CD4-positive, alpha-beta T cell (primary cell): Measurements from ENCODE around the gene TNFSF18. TPM values are rescaled to one million over a fixed set of nuclear protein-coding genes. Genes with fewer than 3 reads are reported as not detected.

ENCODE experiments used
- ATAC-seq: fragments of 200-7000 bp; cut with Tn5 transposase; one replicate; pipeline ENCODE4 v1.10.0; 2022; ENCODE audit warnings: mild to moderate bottlenecking; ENCODE audit not compliant: poor library complexity
- CTCF ChIA-PET: fragments of 350-600 bp; sonication (Branson Sonifier 250); formaldehyde crosslinking; loops from one replicate; lab custom pipeline; 2021; ENCODE audit warnings: antibody characterized with exemption, inconsistent platforms; lab: Charles Lee
- POLR2A ChIA-PET: fragments of 350-600 bp; sonication (Branson Sonifier 250); formaldehyde crosslinking; loops from one replicate; lab custom pipeline; 2021; ENCODE audit warnings: antibody characterized with exemption, inconsistent platforms; lab: Charles Lee
- DNase-seq, 14 experiments: peaks; one replicate each; pipeline ENCODE4 v3.0.0-alpha.2; 2013 to 2020; ENCODE audit warnings: mixed read lengths in 2 of 14
- H3K27ac ChIP-seq, 2 donors: one replicate each; pipeline versions ENCODE4 v1.5.1 to v1.7.0; 2013; ENCODE audit warnings: low read length in 2 of 2, low read depth in 1 of 2, mild to moderate bottlenecking in 1 of 2
- H3K27me3 ChIP-seq, 2 experiments: 1 replicate in 1 of 2; 2 replicates in 1 of 2; pipeline versions ENCODE4 v1.6.1 to v1.7.0; 2013; ENCODE audit warnings: low read length in 2 of 2, control low read depth in 1 of 2, mild to moderate bottlenecking in 1 of 2, moderate library complexity in 1 of 2; ENCODE audit not compliant: insufficient read depth in 2 of 2, control insufficient read depth in 1 of 2
- H3K36me3 ChIP-seq: one replicate; pipeline ENCODE4 v1.6.1; 2013; ENCODE audit warnings: low read length, control low read depth; ENCODE audit not compliant: insufficient read depth
- H3K4me1 ChIP-seq: one replicate; pipeline ENCODE4 v1.6.1; 2013; ENCODE audit warnings: low read length, control low read depth; ENCODE audit not compliant: insufficient read depth
- H3K4me3 ChIP-seq: one replicate; pipeline ENCODE4 v1.5.1; 2013; ENCODE audit warnings: mild to moderate bottlenecking, low read length, moderate library complexity
- H3K9me3 ChIP-seq, 2 experiments: 1 replicate in 1 of 2; 2 replicates in 1 of 2; pipeline versions ENCODE4 v1.6.1 to v1.7.0; 2013; ENCODE audit warnings: low read length in 2 of 2, mild to moderate bottlenecking in 2 of 2, control low read depth in 1 of 2, moderate library complexity in 1 of 2; ENCODE audit not compliant: control insufficient read depth in 1 of 2, insufficient read depth in 1 of 2
- H3K27ac Mint-ChIP-seq: one replicate; pipeline ENCODE4 v1.8.0; 2020; ENCODE audit warnings: mixed read lengths
- H3K27me3 Mint-ChIP-seq: one replicate; pipeline ENCODE4 v1.8.0; 2021; ENCODE audit warnings: mixed read lengths
- H3K36me3 Mint-ChIP-seq: one replicate; pipeline ENCODE4 v1.8.0; 2021; ENCODE audit warnings: low read depth, mixed read lengths
- H3K4me1 Mint-ChIP-seq: one replicate; pipeline ENCODE4 v1.8.0; 2021; ENCODE audit warnings: low read depth, mixed read lengths
- H3K4me3 Mint-ChIP-seq: one replicate; pipeline ENCODE4 v1.8.0; 2020; ENCODE audit warnings: mild to moderate bottlenecking, mixed read lengths
- H3K9me3 Mint-ChIP-seq: one replicate; pipeline ENCODE4 v1.8.0; 2020; ENCODE audit warnings: mixed read lengths
- intact Hi-C, 2 experiments: fragments of 100-400 bp; cut with DNase I in 1 of 2; cut with micrococcal nuclease in 1 of 2; formaldehyde crosslinking; loops; one replicate each; pipeline versions ENCODE4 v1.15.1 to v1.9.0; 2023 to 2025; cut with DNase I, micrococcal nuclease
- total RNA-seq, 174 experiments: library from RNA in 2 of 174; stranded (reverse) in 2 of 174; gene quantifications; one replicate each; pipeline ENCODE4 v1.2.3 and lab custom pipeline; 2021 to 2026
- TF ChIP-seq, protein P1 (sequence below): fragments of 200-600 bp; IDR thresholded peaks from one replicate; pipeline ENCODE4 v1.8.0; 2022; ENCODE audit warnings: antibody characterized with exemption, mild to moderate bottlenecking

Gene TNFSF18
- total RNA-seq, 2 experiments from 2014 or later, result not detected

DNA sequence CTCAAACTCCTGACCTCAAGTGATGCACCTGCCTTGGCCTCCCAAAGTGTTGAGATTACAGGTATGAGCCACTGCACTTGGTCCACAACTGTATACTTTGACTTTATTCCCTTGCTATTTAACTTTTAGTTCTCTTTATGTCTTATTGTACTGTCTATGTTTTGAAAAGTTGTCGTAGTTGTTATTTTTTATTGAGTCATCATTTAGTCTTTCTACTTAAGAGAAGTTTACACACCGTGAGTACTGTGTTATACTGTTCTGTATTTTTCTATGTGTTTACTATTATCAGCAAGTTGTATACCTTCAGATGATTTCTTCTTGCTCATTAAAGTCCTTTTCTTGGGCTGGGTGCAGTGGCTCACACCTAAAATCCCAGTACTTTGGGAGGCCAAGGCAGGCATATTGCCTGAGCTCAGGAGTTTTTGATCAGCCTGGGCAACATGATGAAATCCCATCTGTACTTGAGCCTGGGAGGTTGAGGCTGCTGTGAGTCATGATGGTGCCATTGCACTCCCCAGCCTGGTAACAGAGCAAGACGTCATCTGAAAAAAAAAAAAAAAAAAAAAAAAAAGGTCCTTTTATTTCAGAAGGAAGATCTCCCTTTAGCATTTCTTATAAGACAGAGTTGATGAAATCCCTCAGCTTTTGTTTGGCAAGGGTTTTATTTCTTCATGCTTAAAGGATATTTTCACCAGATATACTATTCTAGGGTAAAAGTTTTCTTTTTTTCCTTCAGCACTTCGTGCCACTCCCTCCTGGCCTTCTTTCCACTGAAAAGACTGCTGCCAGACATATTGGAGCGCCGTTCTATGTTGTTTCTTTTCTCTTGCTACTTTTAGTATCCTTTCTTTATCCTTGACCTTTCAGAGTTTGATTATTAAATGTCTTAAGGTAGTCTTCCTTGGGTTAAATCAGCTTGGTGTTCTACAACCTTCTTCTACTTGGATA is 47.6 kb downstream of the TNFSF18 start:
- no peak for ATAC-seq
- H3K36me3 Mint-ChIP-seq, result no peaks in the 10 kb centered on the region
- POLR2A ChIA-PET, result no interaction called here
- peaks cover 12% of the 10 kb centered on the region for H3K4me1 Mint-ChIP-seq
- intact Hi-C loops, result no loop called here
- Histone ChIP-seq H3K27ac (no peak overlapping the region), H3K4me3 (no peak overlapping the region), H3K36me3 (no peaks in the 10 kb centered on the region), H3K27me3 (no peaks in the 10 kb centered on the region), H3K9me3 (peaks cover 0 to 4% of the 10 kb centered on the region in 2 experiments), H3K4me1 (no peaks in the 10 kb centered on the region)
- CTCF ChIA-PET, result no interaction called here
- DNase-seq, result no peak
- H3K4me3 Mint-ChIP-seq, result no peak overlapping the region
- H3K27ac Mint-ChIP-seq, result no peak overlapping the region
- H3K9me3 Mint-ChIP-seq, result no peaks in the 10 kb centered on the region
- TF ChIP-seq, protein P1, sequence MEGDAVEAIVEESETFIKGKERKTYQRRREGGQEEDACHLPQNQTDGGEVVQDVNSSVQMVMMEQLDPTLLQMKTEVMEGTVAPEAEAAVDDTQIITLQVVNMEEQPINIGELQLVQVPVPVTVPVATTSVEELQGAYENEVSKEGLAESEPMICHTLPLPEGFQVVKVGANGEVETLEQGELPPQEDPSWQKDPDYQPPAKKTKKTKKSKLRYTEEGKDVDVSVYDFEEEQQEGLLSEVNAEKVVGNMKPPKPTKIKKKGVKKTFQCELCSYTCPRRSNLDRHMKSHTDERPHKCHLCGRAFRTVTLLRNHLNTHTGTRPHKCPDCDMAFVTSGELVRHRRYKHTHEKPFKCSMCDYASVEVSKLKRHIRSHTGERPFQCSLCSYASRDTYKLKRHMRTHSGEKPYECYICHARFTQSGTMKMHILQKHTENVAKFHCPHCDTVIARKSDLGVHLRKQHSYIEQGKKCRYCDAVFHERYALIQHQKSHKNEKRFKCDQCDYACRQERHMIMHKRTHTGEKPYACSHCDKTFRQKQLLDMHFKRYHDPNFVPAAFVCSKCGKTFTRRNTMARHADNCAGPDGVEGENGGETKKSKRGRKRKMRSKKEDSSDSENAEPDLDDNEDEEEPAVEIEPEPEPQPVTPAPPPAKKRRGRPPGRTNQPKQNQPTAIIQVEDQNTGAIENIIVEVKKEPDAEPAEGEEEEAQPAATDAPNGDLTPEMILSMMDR, result no peak
- H3K27me3 Mint-ChIP-seq, result no peaks in the 10 kb centered on the region

DNA sequence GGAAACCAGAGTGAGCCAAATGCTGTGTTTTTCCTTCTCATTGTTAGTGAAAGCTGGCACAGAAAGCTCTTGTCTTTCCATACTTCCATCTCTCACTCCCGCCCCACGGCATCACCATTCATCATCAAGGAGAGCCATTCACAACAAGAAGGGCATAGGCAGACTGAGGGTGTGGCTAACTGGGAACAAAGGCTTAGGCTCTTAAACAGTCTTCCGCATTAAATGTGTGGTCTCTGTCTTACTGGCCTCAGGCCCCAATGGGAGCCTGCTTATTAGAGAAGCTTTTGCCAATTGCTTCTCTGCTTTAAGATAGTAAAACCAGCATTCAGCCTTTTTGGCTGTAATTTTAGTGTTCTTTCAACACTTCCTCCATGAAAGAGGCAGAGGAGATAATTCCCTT is 51.4 kb downstream of the TNFSF18 start:
- DNase-seq (no peak), ATAC-seq (no peak)
- intact Hi-C loops, result no loop called here
- H3K36me3 Mint-ChIP-seq, result no peaks in the 10 kb centered on the region
- no peak overlapping the region for H3K27ac Mint-ChIP-seq
- H3K36me3 ChIP-seq, result no peaks in the 10 kb centered on the region
- CTCF ChIA-PET, result interaction anchor here (1.0 kb wide), 1 partner anchor 8 kb away, joined by 3 read pairs; no protein-coding TSS in a partner anchor
- TF ChIP-seq, protein P1, result no peak
- H3K9me3 ChIP-seq, result peaks cover 4 to 6% of the 10 kb centered on the region in 2 experiments
- H3K4me3 ChIP-seq, result no peak overlapping the region
- H3K27ac ChIP-seq, result no peak overlapping the region
- no peaks in the 10 kb centered on the region for H3K4me1 ChIP-seq
- POLR2A ChIA-PET, result no interaction called here
- H3K4me1 Mint-ChIP-seq, result no peaks in the 10 kb centered on the region
- H3K4me3 Mint-ChIP-seq, result no peak overlapping the region
- H3K9me3 Mint-ChIP-seq, result no peaks in the 10 kb centered on the region
- no peaks in the 10 kb centered on the region for H3K27me3 ChIP-seq
- H3K27me3 Mint-ChIP-seq, result no peaks in the 10 kb centered on the region

DNA sequence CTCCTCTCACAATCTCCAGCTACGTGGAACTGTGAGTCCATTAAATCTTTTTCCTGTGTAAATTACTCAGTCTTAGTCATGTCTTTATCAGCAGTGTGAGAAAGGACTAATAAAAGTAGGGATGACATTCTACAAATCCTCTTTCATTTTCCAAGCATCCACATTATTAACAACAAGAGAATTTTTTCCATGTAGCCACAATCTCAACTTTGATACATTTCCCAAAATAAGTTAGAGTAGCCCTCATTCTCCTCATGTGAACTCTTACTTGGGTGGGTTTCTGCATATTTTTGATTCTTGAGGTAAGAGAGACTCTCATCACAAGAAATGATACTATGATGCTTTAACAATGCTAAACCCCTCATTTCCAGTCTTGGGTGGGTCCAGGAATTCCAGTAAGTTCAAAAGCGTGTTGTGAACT is 52.8 kb downstream of the TNFSF18 start:
- H3K4me1 Mint-ChIP-seq, result no peaks in the 10 kb centered on the region
- H3K4me3 Mint-ChIP-seq, result no peak overlapping the region
- no peaks in the 10 kb centered on the region for H3K27me3 Mint-ChIP-seq
- ATAC-seq (no peak), DNase-seq (no peak)
- H3K4me3 ChIP-seq, result no peak overlapping the region
- no peaks in the 10 kb centered on the region for H3K4me1 ChIP-seq
- TF ChIP-seq, protein P1, result no peak
- H3K9me3 ChIP-seq, result peaks cover 4 to 6% of the 10 kb centered on the region in 2 experiments
- no peak overlapping the region for H3K27ac ChIP-seq
- H3K27ac Mint-ChIP-seq, result no peak overlapping the region
- intact Hi-C loops, result no loop called here
- no peaks in the 10 kb centered on the region for H3K9me3 Mint-ChIP-seq
- no peaks in the 10 kb centered on the region for H3K27me3 ChIP-seq
- POLR2A ChIA-PET, result no interaction called here
- CTCF ChIA-PET, result no interaction called here
- no peaks in the 10 kb centered on the region for H3K36me3 Mint-ChIP-seq
- no peaks in the 10 kb centered on the region for H3K36me3 ChIP-seq
